NCI-H1417 treated with DMSO at 0.1 percent for 48 hours (cell line): ENCODE data around the gene JARID2.

ENCODE experiments used
- DNase-seq: peaks from one replicate; lab custom pipeline; 2025; lab: John Stamatoyannopoulos, UW

Gene JARID2

DNA sequence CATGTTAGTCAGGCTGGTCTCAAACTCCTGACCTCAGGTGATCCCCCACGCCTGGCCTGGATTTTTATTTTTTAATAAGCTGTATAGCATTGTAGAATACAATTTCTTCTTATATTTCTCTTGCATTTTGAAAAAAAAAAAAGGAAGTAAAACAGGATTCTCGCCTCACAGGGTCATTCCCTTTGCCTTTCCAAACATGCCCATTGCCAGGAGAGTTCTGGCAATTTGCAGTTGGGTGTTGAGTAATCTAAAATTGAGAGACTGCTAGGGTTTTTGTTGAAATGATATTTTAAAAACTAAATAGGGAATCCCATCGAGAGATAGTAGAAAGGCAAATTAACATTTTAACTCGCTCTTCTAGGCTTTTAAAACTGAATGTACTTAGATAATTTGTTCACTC is 196.1 kb downstream of the JARID2 start:
- DNase-seq, result no peak

GRCh38 chr6:15442467-15442866 is 196.6 kb downstream of the JARID2 start:
- DNase-seq, result no peak

DNA sequence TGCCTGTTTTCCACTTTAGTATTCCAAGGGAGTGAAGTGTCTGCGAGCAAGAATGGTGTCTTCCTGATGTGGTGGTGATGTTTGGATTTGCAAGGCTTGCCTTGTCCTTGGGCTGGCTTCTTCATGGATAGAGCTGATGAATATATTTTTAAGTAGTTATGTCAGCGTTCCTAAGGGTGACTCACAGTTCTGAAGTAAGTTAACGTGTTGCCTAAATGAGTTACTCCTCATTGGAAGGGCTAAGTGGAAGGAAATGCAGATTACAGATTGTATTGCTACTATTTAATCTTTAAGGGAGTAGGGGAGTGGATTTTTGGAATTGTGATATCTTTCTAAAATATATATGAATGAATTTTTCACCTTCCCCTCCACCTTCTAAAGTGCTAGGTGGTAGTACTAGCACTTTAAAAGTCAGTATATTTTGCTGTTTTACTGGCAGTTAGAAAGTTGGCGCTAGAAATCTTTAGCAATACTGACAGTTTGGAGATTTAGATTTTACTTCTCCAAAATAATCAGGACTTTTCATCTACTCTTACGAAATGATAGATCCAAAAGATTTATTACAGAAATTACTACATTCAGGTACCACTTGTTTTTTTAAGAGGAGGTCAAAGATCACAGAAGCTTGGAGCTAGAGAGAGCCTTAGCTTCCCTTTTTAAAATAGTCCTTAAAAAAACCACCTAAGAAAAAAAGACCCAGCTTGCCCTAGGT is 197.4 kb downstream of the JARID2 start:
- no peak for DNase-seq

GRCh38 chr6:15444081-15444731 is 198.3 kb downstream of the JARID2 start:
- DNase-seq, result no peak

GRCh38 chr6:15444881-15445280 is 199.0 kb downstream of the JARID2 start:
- no peak for DNase-seq

DNA sequence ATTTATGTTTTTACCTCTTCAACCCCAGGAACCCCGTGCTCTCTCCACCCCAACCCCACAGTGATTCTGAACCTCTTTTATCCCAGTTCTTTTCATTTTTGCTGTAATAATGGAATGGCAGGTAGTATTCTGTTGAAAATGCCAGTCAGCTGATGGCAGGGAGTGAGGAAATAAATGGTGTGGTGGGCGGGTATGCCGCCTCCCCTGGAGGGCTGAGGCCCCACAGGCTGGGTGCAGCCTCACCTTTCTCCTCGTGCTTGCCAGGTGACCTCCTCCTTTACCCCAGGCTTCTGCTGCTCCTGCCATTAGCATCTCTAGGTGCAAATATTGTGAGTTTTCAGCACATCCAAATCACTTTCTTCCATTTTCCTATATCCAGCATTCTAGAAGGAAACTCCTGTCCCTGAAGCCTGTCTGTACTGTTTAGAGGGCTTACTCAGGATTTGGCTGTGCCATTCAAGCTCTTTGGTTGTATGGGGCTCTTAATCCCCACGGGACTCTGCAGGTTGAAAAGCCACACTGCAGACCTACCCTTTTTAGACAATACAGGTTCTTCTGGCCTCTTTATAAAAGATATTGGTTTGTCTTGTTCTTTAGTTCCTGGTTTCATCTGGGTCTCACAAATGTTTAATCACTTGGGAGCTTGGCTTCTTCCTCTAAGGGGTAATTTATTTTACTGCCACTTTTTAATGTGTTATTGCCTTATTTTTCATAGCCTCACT is 201.8 kb downstream of the JARID2 start:
- no peak for DNase-seq

DNA sequence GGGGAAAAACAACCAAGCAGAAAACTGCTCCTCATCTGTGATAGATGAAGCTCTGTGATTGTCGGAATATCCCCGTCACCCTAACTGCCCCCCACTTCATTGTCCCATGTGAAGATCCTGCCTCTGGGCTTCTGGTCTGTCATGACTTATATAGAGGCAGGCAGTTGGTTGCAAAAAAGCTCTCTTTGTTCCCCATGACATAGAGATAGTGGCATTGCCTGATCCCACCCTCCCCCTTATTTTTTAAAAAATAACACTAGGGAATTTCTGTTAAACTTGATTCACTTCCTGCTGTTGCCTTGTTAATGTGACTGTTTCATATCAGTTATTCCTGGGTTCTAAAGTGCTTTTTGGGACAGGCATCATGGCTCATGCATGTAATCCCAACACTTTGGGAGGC is 203.1 kb downstream of the JARID2 start:
- DNase-seq, result no peak

GRCh38 chr6:15451738-15452137 is 205.9 kb downstream of the JARID2 start:
- DNase-seq, result no peak

DNA sequence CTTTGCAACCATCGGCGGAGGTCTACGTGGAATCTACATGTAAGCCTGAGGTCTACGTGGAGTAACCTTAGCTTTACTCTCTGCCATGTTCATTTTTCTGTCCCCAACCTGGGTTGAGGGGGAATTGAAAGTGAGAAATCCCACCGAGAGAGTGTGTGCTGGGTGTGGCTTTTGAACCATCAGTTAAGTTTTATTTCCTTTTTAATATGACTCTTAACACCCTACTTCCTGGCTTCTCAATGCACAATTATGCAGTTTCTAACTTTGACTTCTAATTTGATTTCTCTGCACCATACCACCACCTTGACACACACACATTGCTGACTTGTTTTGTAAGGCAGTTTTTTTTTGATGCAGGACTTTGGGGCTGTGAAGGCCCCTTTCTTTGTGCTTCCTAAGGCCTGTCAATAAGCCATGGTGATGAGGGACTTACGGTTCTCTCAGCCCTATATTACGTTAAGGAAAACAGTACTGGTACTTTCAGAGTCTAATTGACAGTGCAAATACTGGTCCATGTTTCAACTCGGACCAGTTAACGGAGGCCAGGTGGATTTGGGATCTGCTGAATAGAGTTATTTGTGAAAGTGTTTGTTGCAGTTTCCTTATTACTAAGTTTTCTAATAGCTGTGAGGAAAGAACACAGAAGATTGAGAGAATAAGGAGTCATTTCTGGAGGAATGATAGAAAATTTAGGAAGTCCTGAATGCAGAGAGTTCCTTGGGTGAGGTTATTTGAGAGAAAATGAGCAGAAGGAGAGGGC is 206.5 kb downstream of the JARID2 start:
- DNase-seq, result no peak

- no peak for DNase-seq
These were observed 207.3 kb downstream of the JARID2 start for GRCh38 chr6:15453186-15453585.

GRCh38 chr6:15453622-15454021 is 207.8 kb downstream of the JARID2 start:
- no peak for DNase-seq

DNA sequence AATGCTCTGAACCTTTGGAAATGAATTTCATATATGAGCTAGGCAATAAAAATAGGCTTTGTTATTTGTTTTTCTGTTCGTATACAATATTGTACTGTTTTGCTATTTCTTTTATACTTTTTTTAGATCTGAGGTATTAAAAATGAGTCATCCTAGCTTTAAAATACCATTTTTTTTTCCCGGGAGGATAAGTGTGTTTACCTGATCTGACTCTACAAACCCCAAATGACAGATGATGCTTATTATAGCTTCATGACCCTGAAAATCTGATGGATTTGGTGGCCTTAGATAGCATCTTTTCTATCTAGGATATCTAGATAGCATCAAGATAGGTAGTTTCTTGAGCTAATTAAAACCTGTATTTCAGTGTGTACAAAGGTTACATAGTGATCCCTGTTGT is 210.6 kb downstream of the JARID2 start:
- no peak for DNase-seq

DNA sequence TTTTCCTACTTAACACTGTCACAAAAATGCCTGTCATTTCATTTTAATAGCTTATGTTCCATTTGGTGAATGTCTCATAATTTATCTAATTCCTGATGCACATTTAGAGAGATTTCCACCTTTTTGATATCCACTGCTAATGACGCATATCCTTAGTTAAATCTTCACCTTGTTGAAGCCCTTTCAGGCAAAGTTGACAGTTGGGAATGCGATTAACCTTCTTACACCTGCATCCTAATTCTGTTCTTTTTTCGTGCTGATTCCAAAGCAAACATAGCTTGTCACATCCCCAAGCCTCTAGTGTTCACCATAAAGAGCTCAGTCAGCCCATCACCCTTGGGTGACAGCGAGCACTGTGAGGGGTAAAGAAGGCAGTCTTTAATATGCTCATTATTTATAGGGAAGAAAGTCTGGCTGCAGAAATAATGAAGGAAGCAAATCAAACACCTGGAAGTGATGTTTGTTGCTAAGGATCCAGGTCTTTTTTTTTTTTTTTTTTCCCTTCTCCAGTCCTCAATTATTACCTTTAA is 211.3 kb downstream of the JARID2 start:
- no peak for DNase-seq

DNA sequence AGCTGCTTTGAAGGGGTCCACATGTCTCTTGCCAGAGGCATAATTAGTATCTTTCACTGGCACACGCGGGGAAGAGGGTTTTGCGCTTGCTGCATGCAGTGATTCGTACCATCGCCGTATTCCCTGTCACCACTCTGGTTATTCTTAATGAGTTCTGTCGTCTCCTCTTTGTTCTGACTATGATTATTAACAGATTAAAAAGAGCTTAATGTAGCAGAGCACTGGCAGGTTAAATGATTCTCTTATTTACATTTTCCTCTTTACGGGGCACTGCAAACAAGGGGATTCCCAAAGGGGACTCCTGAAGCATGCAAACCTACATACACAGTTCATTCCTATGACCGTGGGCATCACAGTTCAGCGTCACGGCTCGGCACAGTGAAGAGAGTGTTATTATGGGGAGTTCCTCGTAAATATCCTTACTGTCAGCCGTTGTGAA is 212.2 kb downstream of the JARID2 start:
- DNase-seq, result no peak

DNA sequence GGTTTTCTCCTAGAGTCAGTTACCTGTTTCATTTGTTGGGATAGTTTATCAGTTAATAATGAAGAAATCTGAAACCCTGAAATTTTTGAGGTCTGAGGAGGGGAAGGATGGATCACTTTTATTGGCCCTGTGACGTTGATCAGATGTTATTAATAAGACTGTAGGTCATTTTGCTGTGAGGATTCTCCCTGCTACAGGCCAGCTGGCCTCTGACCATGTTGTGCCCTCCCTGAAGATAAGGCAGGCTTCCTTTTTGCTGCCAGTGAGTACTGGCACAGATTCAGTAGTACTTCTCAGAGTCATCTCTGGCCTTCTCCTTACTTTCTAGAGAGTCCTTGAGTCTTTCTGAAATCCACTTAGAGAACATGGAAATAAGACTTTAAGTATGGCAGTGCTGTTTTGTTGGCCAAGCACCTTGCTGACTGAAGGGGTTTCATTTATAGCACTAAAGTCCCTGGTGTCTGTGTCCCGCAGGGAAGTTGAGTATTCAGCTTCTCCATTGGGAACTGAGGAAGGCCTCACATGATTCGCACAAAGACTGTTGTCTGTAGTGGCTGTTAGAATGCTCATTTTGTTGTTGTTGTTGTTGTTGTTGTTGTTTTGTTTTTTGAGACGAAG is 214.3 kb downstream of the JARID2 start:
- no peak for DNase-seq

- DNase-seq, result no peak
These were observed 215.5 kb downstream of the JARID2 start for GRCh38 chr6:15461127-15461944.

DNA sequence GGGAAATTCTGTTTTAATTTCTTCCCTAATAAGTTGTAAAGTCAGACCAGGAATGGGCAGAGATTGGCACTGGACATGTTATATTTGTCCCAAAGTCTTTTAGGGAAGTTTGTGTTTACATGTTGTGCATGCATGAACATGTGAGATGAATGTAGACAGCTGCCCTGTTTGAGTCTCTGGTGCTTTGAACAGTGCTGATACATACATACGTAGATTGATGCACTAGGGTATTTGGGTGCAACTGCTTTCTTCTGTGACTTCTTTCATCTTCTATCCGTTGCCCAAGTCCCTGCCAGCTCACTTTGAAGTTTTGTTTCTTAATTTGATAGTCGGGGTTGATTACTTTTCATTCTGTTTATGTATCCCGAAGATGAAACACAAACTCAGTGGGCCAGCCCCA is 216.4 kb downstream of the JARID2 start:
- DNase-seq, result no peak

DNA sequence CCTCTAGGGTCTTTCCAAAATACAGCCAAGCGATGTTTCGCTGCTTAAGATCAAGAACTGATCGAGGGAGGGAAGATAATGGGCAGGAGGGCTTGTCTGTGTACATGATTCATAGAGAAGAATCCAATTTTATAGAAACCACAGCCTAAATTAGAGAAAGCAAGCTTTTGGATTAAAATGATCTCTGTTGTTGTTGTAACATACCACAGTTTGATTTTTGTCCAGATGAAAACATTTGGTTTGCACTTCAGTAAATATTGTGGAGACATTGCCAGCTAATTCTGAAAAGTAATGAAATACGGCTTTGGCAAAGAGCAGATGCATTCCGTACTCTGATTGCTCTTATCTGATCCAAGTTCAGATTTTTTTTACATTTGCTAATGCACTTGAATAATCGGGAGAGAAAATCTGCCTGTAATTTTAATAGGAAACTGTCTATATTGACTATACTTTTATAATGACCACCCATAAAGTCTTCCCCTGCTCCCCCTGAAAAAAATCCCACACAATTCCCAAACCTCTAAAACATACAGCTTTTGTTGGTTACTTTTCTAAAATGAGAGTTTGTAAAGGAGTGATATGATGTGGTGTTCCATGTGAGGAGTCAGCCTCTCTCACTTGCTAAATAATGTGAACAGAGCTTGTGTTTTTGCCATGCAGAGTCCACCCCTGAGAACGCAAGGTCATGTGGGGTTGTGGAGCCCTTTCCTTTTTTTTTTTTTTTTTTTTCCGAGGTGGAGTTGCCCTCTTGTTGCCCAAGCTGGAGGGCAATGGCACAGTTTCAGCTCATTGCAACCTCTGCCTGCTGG is 217.1 kb downstream of the JARID2 start:
- DNase-seq, result no peak

DNA sequence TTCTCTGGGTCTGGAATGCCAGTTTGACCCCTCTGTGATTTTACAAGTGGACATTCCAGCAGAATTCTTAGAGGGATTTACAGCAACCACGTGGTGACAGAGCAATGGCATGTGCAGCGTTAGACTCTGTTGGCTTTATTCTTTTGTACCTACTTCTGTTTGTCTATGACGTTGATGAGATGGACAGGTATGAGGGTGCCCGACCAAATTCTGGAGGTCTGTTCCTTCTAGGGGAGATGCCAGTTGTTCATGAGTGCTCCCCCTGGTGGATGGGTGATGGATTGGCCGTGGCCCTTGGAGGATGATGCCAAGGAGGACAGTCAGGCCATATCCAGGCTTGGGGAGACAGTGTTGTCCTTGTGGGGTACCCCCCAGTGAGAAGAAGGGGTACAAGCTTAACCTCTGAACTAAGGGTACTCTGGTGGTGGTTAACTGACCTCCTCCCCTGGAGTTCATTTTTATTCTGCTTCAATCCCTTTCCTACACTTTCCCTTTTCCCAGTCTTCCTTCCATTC is 218.4 kb downstream of the JARID2 start:
- DNase-seq, result no peak

- DNase-seq, result no peak
These were observed 219.3 kb downstream of the JARID2 start for GRCh38 chr6:15465212-15465611.
